ENCODE data around the gene AKR7A2. TPM values are rescaled to one million over a fixed set of nuclear protein-coding genes. Genes with fewer than 3 reads are reported as not detected.

Gene AKR7A2
- total RNA-seq, 4 donors from 2014 or later, result 25.6 to 100 (median 76.4) TPM

- no peak for TF ChIP-seq CTCF (IDR thresholded peaks at IDR 0.05; ENCODE audit: low read depth)
Observed at GRCh38 chr1:19273106-19273843, 38.7 kb downstream of the AKR7A2 start.

- no peak for TF ChIP-seq CTCF (IDR thresholded peaks at IDR 0.05; ENCODE audit: low read depth)
Observed at GRCh38 chr1:19272064-19272463, 39.9 kb downstream of the AKR7A2 start.

GRCh38 chr1:19268445-19268844 is 43.5 kb downstream of the AKR7A2 start:
- TF ChIP-seq CTCF (IDR thresholded peaks at IDR 0.05; ENCODE audit: low read depth), result no peak

- no peak for TF ChIP-seq CTCF (IDR thresholded peaks at IDR 0.05; ENCODE audit: low read depth)
Observed at GRCh38 chr1:19262744-19263143, 49.2 kb downstream of the AKR7A2 start.

- no peak for TF ChIP-seq CTCF (IDR thresholded peaks at IDR 0.05; ENCODE audit: low read depth)
Observed at GRCh38 chr1:19262047-19262446, 49.9 kb downstream of the AKR7A2 start.

- TF ChIP-seq CTCF (IDR thresholded peaks at IDR 0.05; ENCODE audit: low read depth), result no peak
Observed at GRCh38 chr1:19260211-19261138, 51.5 kb downstream of the AKR7A2 start.

GRCh38 chr1:19258353-19258752 is 53.6 kb downstream of the AKR7A2 start:
- no peak for TF ChIP-seq CTCF (IDR thresholded peaks at IDR 0.05; ENCODE audit: low read depth)
